ENCODE data around the gene CDK18. TPM values are rescaled to one million over a fixed set of nuclear protein-coding genes. Genes with fewer than 3 reads are reported as not detected.

Gene CDK18
- total and polyA plus RNA-seq, 2 of the 8 experiments (the other 6 are each of a cell fraction or from before 2014, with no cell fraction given): 31.2 to 44.0 TPM

GRCh38 chr1:205454903-205455335 lies 49.5 kb upstream of the CDK18 start (continued):
- TF ChIP-seq RNF2 (IDR thresholded peaks at IDR 0.05; ENCODE audit: borderline replicate concordance, low read depth, low read length, missing control alignments, poor library complexity, severe bottlenecking) (no peak), CTBP2 (IDR thresholded peaks at IDR 0.05; ENCODE audit: borderline replicate concordance, insufficient read depth, insufficient read length, low read length) (peak; percentile 7), KDM5A (IDR thresholded peaks at IDR 0.05; ENCODE audit: low read length) (no peak), NRF1 (IDR thresholded peaks at IDR 0.05; ENCODE audit: low read depth, low read length) (no peak), POLR2AphosphoS5 (IDR thresholded peaks at IDR 0.05; ENCODE audit: low read depth, low read length) (no peak), TEAD4 (IDR thresholded peaks at IDR 0.05; ENCODE audit: low read depth, low read length) (0 out of 2 replicates have a peak, but pooled peaks have one; percentile 37), SP4 (IDR thresholded peaks at IDR 0.05; ENCODE audit: low read length) (no peak), HDAC2 (IDR thresholded peaks at IDR 0.05; ENCODE audit: borderline replicate concordance in 1 of 2, low read depth in 2 of 2, low read length in 2 of 2) (0 out of 4 replicates have a peak, but pooled peaks of 1 of the 2 experiments have one; percentile 23), BRCA1 (IDR thresholded peaks at IDR 0.05; ENCODE audit: low read depth, low read length) (no peak), EZH2 (IDR thresholded peaks at IDR 0.05; ENCODE audit: low read depth, low read length, severe bottlenecking) (no peak), RXRA (IDR thresholded peaks at IDR 0.05; ENCODE audit: insufficient read depth, low read depth, low read length) (no peak), BCL11A (IDR thresholded peaks at IDR 0.05; ENCODE audit: low read depth in 2 of 2, low read length in 2 of 2) (no peak), SIN3A (conservative IDR thresholded peaks at IDR 0.05 in 1 of 2, IDR thresholded peaks at IDR 0.05 in 1 of 2; ENCODE audit: low read depth in 1 of 2, low read length in 2 of 2) (0 out of 4 replicates have a peak, but pooled peaks have one; percentile 52 to 68), HDAC6 (IDR thresholded peaks at IDR 0.05; ENCODE audit: low read depth, low read length) (no peak), SP2 (IDR thresholded peaks at IDR 0.05; ENCODE audit: low read length) (no peak), CHD2 (IDR thresholded peaks at IDR 0.05; ENCODE audit: low read length) (no peak)
- TF ChIP-seq, protein P1, sequence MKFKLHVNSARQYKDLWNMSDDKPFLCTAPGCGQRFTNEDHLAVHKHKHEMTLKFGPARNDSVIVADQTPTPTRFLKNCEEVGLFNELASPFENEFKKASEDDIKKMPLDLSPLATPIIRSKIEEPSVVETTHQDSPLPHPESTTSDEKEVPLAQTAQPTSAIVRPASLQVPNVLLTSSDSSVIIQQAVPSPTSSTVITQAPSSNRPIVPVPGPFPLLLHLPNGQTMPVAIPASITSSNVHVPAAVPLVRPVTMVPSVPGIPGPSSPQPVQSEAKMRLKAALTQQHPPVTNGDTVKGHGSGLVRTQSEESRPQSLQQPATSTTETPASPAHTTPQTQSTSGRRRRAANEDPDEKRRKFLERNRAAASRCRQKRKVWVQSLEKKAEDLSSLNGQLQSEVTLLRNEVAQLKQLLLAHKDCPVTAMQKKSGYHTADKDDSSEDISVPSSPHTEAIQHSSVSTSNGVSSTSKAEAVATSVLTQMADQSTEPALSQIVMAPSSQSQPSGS (IDR thresholded peaks at IDR 0.05; ENCODE audit: low read length): no peak
